Heart left ventricle (tissue), 13 donors: ENCODE data around the gene AFAP1.

ENCODE experiments used
- CTCF ChIP-seq, 12 donors: fragments of 200-600 bp; sonication (generic) in 4 of 12; IDR thresholded peaks; one replicate each; pipeline versions ENCODE4 v1.5.0 to v1.8.0; 2018 to 2022; ENCODE audit warnings: antibody characterized with exemption in 12 of 12, mild to moderate bottlenecking in 5 of 12
- POLR2A ChIP-seq, 2 donors: fragments of 450-650 bp; IDR thresholded peaks; one replicate each; pipeline ENCODE4 v1.6.1; 2017; ENCODE audit warnings: antibody characterized with exemption in 2 of 2, mild to moderate bottlenecking in 2 of 2, moderate library complexity in 2 of 2
- donor health status: ischemic (EF 13 %, LVEDD 7.1; RV severe dilation, severe dysfunction).
- donor health status: DM: no; HTN: yes; CAD: no.
- donor health status: DM: no; HTN: no; CAD: no.
- donor health status: ischemic (EF 25% LVEDD 6.9; RV normal size, moderate dysfunction).
- donor health status: ischemic (EF 25% LVEDD 5.7; RV mildly dilated, moderate dysfunction).
- donor health status: ischemic (EF 35%, LVEDD 5.7; RV mildly dilated, moderate dysfunction).
- donor health status: nonischemic (EF 11% LVEDD 7.7; RV severe dilation, severe dysfunction).
- donor health status: DM: yes; HTN: yes; CAD: no.
- donor health status: PGD.
- donor health status: ischemic (EF 29% LVEDD 5.4; RV normal size, mild dysfunction).
- donor health status: nonischemic (EF 23%, LVEDD 6.1; RV moderate dilation, normal function).

- no peak for TF ChIP-seq POLR2A (IDR thresholded peaks at IDR 0.05)
- no peak for TF ChIP-seq CTCF (IDR thresholded peaks at IDR 0.05)
These were observed 28.7 kb upstream of the AFAP1 start for GRCh38 chr4:7968262-7968896.
